Hematopoietic multipotent progenitor cell (in vitro differentiated cells): ENCODE measurements around the gene OR52E8. TPM values are rescaled to one million over a fixed set of nuclear protein-coding genes. Genes with fewer than 3 reads are reported as not detected.
A peak's percentile ranks its signal among the peaks of the same experiment; 100 is the strongest.

Source experiments
- DNase-seq, 3 donors: peaks; one replicate each; pipeline ENCODE4 v3.0.0-alpha.2; 2011 to 2015; ENCODE audit warnings: low read depth in 2 of 3, low spot score in 2 of 3
- total RNA-seq: library from RNA; depleted of rRNA; stranded (reverse); fragments of >200 nt; gene quantifications from one replicate; pipeline ENCODE4 v1.2.3, GENCODE V29; 2012

OR52E8 gene
- total RNA-seq, 1 donor, result not detected

GRCh38 chr11:5808500-5809121 lies 48.9 kb downstream of the OR52E8 start, which contains the start of gene OR52N2:
Gene OR52N2, plus strand, starts transcription at chr11:5808924. Its CDS starts 11,412 bp downstream, at chr11:5820336.
- DNase-seq, result peak; percentile 41 to 90 (median 79)

DNA sequence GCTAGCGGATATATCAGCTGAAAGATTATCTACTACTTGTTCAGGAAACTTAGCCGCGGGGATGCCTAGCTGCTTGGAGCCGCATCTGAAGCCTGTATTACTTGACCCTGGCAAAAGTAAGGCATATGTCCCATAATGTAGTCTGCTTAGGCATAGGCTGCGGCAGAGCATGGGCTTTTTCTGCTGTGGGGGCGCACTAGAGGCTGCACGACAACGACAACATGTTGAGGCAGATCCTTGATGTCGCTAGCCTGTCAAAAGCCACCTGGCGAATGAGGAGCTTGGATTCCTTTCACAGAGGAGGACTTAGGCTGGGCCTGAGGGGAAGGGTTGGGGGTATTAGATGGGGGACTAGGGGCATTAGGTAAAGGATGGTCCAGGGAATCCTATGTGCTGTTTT lies 49.9 kb downstream of the OR52E8 start:
- DNase-seq, result peak in 1 of 3 donors; percentile 21

Other genes starting within 250 kb of the OR52E8 start
- 12.7 TPM for gene TRIM34, start 232.7 kb downstream of the OR52E8 start, total RNA-seq
- 25.9 TPM for gene TRIM5, start 172.6 kb downstream of the OR52E8 start, total RNA-seq
- 74.6 TPM for gene TRIM22, start 167.9 kb downstream of the OR52E8 start, total RNA-seq
- gene OR56B1, start 121.2 kb downstream of the OR52E8 start, total RNA-seq, result 0.27 TPM
- 1.3 TPM for gene OR52N4, start 103.4 kb downstream of the OR52E8 start, total RNA-seq
- gene OR52N5, start 74.3 kb downstream of the OR52E8 start, total RNA-seq, result 0.81 TPM
- 0.54 TPM for gene OR52N1, start 66.4 kb downstream of the OR52E8 start, total RNA-seq
- 1.1 TPM for gene OR52N2, start 48.8 kb downstream of the OR52E8 start, total RNA-seq
- gene OR52E6, start 15.8 kb downstream of the OR52E8 start, total RNA-seq, result not detected
- gene OR52E4, start 22.9 kb upstream of the OR52E8 start, total RNA-seq, result not detected
- not detected for gene OR52E5, start 35.5 kb upstream of the OR52E8 start, total RNA-seq
- gene OR56A3, start 84.6 kb upstream of the OR52E8 start, total RNA-seq, result not detected
- not detected for gene OR56A5, start 110.8 kb upstream of the OR52E8 start, total RNA-seq
- not detected for gene OR52L1, start 129.3 kb upstream of the OR52E8 start, total RNA-seq
- gene OR56A4, start 149.3 kb upstream of the OR52E8 start, total RNA-seq, result not detected
- gene OR56A1, start 173.1 kb upstream of the OR52E8 start, total RNA-seq, result not detected
- under 0.01 TPM for gene OR56B4, start 250.0 kb upstream of the OR52E8 start, total RNA-seq